Breast epithelium (tissue), 4 donors: ENCODE data around the gene ARMC9. TPM values are rescaled to one million over a fixed set of nuclear protein-coding genes. Genes with fewer than 3 reads are reported as not detected.
"Not testable (repeated sequence)": the region's sequence is repeated elsewhere in the genome, so short reads cannot be mapped to it uniquely, and the experiment has no call there.

Experiments
- DNase-seq, 2 donors: peaks; one replicate each; pipeline ENCODE4 v3.0.0-alpha.2; 2019; ENCODE audit warnings: low spot score in 2 of 2
- H3K27ac ChIP-seq, 2 donors: fragments of 200-600 bp; sonication (generic) in 1 of 2; one replicate each; pipeline ENCODE4 v1.5.1; 2016 to 2019; ENCODE audit warnings: mild to moderate bottlenecking in 1 of 2
- H3K27me3 ChIP-seq, 2 donors: fragments of 200-600 bp; sonication (generic) in 1 of 2; one replicate each; pipeline versions ENCODE4 v1.5.1 to v1.6.0; 2017 to 2019; ENCODE audit warnings: control low read depth in 1 of 2, mild to moderate bottlenecking in 1 of 2
- H3K36me3 ChIP-seq: fragments of 200-600 bp; one replicate; pipeline ENCODE4 v1.5.1; 2019
- H3K4me1 ChIP-seq, 2 donors: fragments of 200-600 bp; sonication (generic); one replicate each; pipeline ENCODE4 v1.5.1; 2016 to 2019; ENCODE audit warnings: control low read depth in 1 of 2
- H3K4me3 ChIP-seq, 3 donors: fragments of 200-600 bp; sonication (generic); 1 replicate in 2 of 3; 2 replicates in 1 of 3; pipeline ENCODE4 v1.5.1; 2016 to 2019; ENCODE audit warnings: mild to moderate bottlenecking in 3 of 3, moderate library complexity in 2 of 3
- H3K9me3 ChIP-seq, 2 donors: fragments of 200-600 bp; sonication (generic) in 1 of 2; one replicate each; pipeline ENCODE4 v1.5.1; 2016 to 2019; ENCODE audit warnings: control low read depth in 1 of 2
- CTCF ChIP-seq, 3 donors: fragments of 450-650 bp; IDR thresholded peaks; one replicate each; pipeline ENCODE4 v1.5.1; 2016 to 2017; ENCODE audit warnings: antibody characterized with exemption in 3 of 3, mild to moderate bottlenecking in 3 of 3, moderate library complexity in 3 of 3
- POLR2A ChIP-seq: fragments of 450-650 bp; IDR thresholded peaks from one replicate; pipeline ENCODE4 v1.6.1; 2016; ENCODE audit warnings: antibody characterized with exemption, mild to moderate bottlenecking, moderate library complexity
- POLR2AphosphoS5 ChIP-seq, 3 donors: sonication (generic); formaldehyde crosslinking; IDR thresholded peaks; one replicate each; pipeline ENCODE4 v1.6.1; 2017; ENCODE audit warnings: antibody characterized with exemption in 3 of 3
- intact Hi-C: fragments of 100-400 bp; cut with DNase I; formaldehyde crosslinking; loops from one replicate; pipeline ENCODE4 v1.15.1; 2023; ENCODE audit warnings: low total_unique reads
- total RNA-seq, 3 donors: library from RNA; depleted of rRNA; stranded (reverse); fragments of >200 nt; gene quantifications; one replicate each; pipeline ENCODE4 v1.1.0, GENCODE V29; 2016

The ARMC9 gene
- total RNA-seq, 3 donors from 2014 or later, result 4.0 to 20.8 (median 18.0) TPM

- H3K27ac ChIP-seq, result no peak overlapping the region
- no peak overlapping the region for H3K4me3 ChIP-seq
- no peak for TF ChIP-seq POLR2A
- TF ChIP-seq POLR2AphosphoS5 (IDR thresholded peaks at IDR 0.05), result no peak
- TF ChIP-seq CTCF (IDR thresholded peaks at IDR 0.05), result no peak
- intact Hi-C loops, result no loop called here
- H3K9me3 ChIP-seq, result no peaks in the 10 kb centered on the region
- no peaks in the 10 kb centered on the region for H3K4me1 ChIP-seq
- no peaks in the 10 kb centered on the region for H3K36me3 ChIP-seq
- no peak for DNase-seq
- no peaks in the 10 kb centered on the region for H3K27me3 ChIP-seq
These were observed 24.2 kb upstream of the ARMC9 start for GRCh38 chr2:231174211-231174651.

- Histone ChIP-seq H3K4me1 (no peaks in the 10 kb centered on the region), H3K4me3 (no peak overlapping the region), H3K9me3 (no peaks in the 10 kb centered on the region), H3K27me3 (no peaks in the 10 kb centered on the region), H3K27ac (no peak overlapping the region), H3K36me3 (no peaks in the 10 kb centered on the region)
- DNase-seq, result no peak
- intact Hi-C loops, result no loop called here
- TF ChIP-seq POLR2AphosphoS5 (IDR thresholded peaks at IDR 0.05), result no peak
- TF ChIP-seq POLR2A, result no peak
These were observed 22.4 kb upstream of the ARMC9 start for GRCh38 chr2:231176066-231176465.

GRCh38 chr2:231177156-231178025 lies 21.0 kb upstream of the ARMC9 start:
- Histone ChIP-seq H3K36me3 (no peaks in the 10 kb centered on the region), H3K4me3 (no peak overlapping the region), H3K27me3 (no peaks in the 10 kb centered on the region), H3K27ac (no peak overlapping the region), H3K4me1 (no peaks in the 10 kb centered on the region), H3K9me3 (no peaks in the 10 kb centered on the region)
- TF ChIP-seq POLR2A (no peak), POLR2AphosphoS5 (IDR thresholded peaks at IDR 0.05) (no peak), CTCF (IDR thresholded peaks at IDR 0.05) (no peak)
- intact Hi-C loops, result no loop called here
- DNase-seq, result no peak

GRCh38 chr2:231178805-231179204 lies 19.6 kb upstream of the ARMC9 start:
- intact Hi-C loops, DNase-seq, H3K9me3 ChIP-seq, H3K4me1 ChIP-seq, H3K4me3 ChIP-seq, H3K36me3 ChIP-seq, H3K27me3 ChIP-seq, H3K27ac ChIP-seq: not testable (repeated sequence)

GRCh38 chr2:231181860-231182512 lies 16.4 kb upstream of the ARMC9 start:
- DNase-seq, result no peak
- intact Hi-C loops, result no loop called here
- Histone ChIP-seq H3K4me1 (peaks cover 0 to 3% of the 10 kb centered on the region in 2 donors), H3K36me3 (no peaks in the 10 kb centered on the region), H3K27ac (peak overlapping the region; percentile 14 to 62), H3K9me3 (no peaks in the 10 kb centered on the region), H3K27me3 (no peaks in the 10 kb centered on the region), H3K4me3 (no peak overlapping the region)
- TF ChIP-seq CTCF (IDR thresholded peaks at IDR 0.05) (peak in 1 of 3 donors; percentile 9), POLR2AphosphoS5 (IDR thresholded peaks at IDR 0.05) (no peak), POLR2A (no peak)

- Histone ChIP-seq H3K27me3 (no peaks in the 10 kb centered on the region), H3K9me3 (no peaks in the 10 kb centered on the region), H3K4me1 (peaks cover 0 to 3% of the 10 kb centered on the region in 2 donors), H3K4me3 (no peak overlapping the region), H3K27ac (peak overlapping the region; percentile 14 to 62), H3K36me3 (no peaks in the 10 kb centered on the region)
- no peak for DNase-seq
- intact Hi-C loops, result no loop called here
- TF ChIP-seq POLR2AphosphoS5 (IDR thresholded peaks at IDR 0.05), result no peak
- TF ChIP-seq CTCF (IDR thresholded peaks at IDR 0.05), result no peak
- no peak for TF ChIP-seq POLR2A
These were observed 15.9 kb upstream of the ARMC9 start for GRCh38 chr2:231182513-231182899.
